ENCODE results near the gene ATXN7L1.

- TF ChIP-seq YY1 (IDR thresholded peaks at IDR 0.05; ENCODE audit: insufficient read depth, insufficient read length) = no peak
- no peak for TF ChIP-seq ZNF274 (IDR thresholded peaks at IDR 0.05; ENCODE audit: low read depth, low read length)
- TF ChIP-seq SUZ12 (IDR thresholded peaks at IDR 0.05; ENCODE audit: extremely low read depth, insufficient read depth, insufficient read length) = no peak
Observed at GRCh38 chr7:105926131-105926530, 49.7 kb upstream of the ATXN7L1 start.
